HG02938 (cell line): ENCODE results near the gene LGSN.
A peak's percentile ranks its signal among the peaks of the same experiment; 100 is the strongest.
"Not testable (repeated sequence)": the region's sequence is repeated elsewhere in the genome, so short reads cannot be mapped to it uniquely, and the experiment has no call there.

Source experiments
- ATAC-seq: cut with Tn5 transposase; IDR thresholded peaks from one replicate; pipeline ENCODE4 v1.9.1; 2021; ENCODE audit warnings: mild to moderate bottlenecking, moderate library complexity; ENCODE audit not compliant: unreplicated experiment

Gene LGSN, protein sequence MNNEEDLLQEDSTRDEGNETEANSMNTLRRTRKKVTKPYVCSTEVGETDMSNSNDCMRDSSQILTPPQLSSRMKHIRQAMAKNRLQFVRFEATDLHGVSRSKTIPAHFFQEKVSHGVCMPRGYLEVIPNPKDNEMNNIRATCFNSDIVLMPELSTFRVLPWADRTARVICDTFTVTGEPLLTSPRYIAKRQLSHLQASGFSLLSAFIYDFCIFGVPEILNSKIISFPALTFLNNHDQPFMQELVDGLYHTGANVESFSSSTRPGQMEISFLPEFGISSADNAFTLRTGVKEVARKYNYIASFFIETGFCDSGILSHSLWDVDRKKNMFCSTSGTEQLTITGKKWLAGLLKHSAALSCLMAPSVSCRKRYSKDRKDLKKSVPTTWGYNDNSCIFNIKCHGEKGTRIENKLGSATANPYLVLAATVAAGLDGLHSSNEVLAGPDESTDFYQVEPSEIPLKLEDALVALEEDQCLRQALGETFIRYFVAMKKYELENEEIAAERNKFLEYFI

DNA sequence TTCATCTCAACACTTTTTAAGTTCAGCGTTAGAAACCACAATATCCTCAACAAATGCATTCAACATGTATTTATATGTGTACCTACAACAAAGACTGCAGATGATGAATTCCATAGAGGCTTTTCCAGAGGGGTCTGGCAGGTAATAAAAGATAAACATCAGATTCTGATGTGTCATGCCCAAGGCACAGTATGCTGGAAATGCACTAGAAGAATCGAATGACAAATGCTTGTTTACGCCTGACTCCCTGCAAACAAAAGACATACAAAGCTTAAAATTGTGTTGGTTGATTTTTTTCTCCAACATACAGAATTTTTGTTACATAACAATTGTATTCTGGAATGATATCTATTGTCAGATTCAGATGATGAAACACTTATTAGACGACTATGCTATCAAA lies at the start of gene LGSN:
LGSN (minus strand) TSS at position 45 of the 400 bp plus-strand sequence; CDS start at position 5, 40 bp downstream.
- ATAC-seq: no peak

- ATAC-seq: no peak
Measured at GRCh38 chr6:63368347-63368746, 48.6 kb upstream of the LGSN start.

- not testable (repeated sequence) for ATAC-seq
Measured at GRCh38 chr6:63362500-63363120, 42.8 kb upstream of the LGSN start.

DNA sequence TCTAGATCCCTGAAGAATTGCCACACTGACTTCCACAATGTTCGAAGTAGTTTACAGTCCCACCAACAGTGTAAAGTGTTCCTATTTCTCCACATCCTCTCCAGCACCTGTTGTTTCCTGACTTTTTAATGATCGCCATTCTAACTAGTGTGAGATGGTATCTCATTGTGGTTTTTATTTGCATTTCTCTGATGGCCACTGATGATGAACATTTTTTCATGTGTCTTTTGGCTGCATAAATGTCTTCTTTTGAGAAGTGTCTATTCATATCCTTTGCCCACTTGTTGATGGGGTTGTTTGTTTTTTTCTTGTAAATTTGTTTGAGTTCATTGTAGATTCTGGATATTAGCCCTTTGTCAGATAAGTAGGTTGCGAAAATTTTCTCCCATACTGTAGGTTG lies 37.6 kb upstream of the LGSN start:
- ATAC-seq: not testable (repeated sequence)

DNA sequence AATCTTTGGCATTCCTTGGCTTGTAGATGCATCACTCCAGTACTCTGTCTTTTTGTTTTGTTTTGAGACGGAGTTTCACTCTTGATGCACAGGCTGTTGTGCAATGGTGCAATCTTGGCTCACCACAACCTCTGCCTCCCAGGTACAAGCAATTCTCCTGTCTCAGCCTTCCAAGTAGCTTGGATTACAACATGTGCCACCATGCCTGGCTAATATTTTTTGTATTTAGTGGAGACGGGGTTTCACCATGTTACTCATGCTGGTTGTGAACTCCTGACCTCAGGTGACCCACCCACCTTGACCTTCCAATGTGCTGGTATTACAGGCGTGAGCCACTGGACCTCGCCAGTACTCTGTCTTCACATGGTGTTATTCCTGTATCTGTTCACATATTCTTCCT lies 35.8 kb upstream of the LGSN start:
- ATAC-seq: no peak

DNA sequence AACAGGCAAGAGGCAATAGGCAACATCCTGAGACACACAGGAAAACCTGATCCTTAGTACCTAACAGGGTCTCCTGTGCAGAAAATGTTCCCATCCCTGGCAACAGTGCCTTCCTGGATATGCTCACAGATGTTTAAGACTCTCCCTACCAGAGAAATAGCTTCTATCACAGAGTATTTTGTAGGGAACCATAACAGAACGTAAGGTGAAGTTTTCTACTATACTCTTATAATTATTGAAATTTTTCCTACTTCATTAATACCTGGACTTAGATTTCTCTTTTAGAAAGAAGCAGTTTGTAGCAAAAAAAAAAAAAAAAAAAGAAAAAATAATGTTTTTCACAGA lies 33.5 kb upstream of the LGSN start:
- peak; percentile 4 for ATAC-seq

GRCh38 chr6:63352544-63353285 lies 32.9 kb upstream of the LGSN start:
- ATAC-seq: peak; percentile 93

DNA sequence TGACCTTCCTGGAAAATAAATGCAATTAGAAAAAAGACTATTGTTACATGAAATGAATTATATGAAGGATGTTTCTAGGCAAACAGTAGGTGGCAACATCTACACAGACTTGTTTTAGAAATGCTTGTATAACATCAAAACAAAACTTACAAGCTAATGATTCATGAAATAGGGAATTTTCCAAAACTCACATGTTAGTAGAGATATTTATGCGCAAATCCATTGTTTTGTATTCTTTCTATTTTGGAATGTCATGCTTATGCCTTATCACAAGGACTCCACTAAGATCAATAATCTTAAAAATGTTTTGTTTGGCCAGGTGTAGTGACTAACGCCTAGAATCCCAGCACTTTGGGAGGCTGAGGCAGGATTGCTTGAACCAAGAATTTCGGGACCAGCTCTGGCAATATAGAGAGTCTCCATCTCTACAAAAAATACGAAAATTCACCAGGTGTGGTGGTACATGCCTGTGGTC lies 32.3 kb upstream of the LGSN start:
- ATAC-seq: peak; percentile 30

DNA sequence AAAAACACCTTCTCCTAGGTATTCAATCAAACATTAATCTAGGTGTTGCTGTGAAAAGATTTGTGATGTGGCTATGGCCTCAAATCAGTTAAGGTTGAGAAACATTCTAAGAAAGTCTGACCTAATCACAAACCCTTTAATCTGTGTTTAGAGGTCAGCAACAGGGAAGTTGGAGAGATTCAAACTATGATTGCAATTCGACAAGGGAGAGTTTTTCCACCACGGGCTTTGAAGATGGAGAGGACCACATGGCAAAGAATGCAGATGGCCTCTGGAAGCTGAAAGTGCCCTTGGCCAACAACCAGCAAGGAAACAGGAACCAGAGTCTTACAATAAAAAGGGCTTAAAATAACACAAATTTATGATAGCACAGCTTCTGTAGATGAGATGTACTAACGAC lies 29.6 kb upstream of the LGSN start:
- ATAC-seq: no peak

- ATAC-seq: no peak
Measured at GRCh38 chr6:63348836-63349235, 29.1 kb upstream of the LGSN start.

GRCh38 chr6:63347599-63347998 lies 27.8 kb upstream of the LGSN start:
- ATAC-seq: peak; percentile 49

DNA sequence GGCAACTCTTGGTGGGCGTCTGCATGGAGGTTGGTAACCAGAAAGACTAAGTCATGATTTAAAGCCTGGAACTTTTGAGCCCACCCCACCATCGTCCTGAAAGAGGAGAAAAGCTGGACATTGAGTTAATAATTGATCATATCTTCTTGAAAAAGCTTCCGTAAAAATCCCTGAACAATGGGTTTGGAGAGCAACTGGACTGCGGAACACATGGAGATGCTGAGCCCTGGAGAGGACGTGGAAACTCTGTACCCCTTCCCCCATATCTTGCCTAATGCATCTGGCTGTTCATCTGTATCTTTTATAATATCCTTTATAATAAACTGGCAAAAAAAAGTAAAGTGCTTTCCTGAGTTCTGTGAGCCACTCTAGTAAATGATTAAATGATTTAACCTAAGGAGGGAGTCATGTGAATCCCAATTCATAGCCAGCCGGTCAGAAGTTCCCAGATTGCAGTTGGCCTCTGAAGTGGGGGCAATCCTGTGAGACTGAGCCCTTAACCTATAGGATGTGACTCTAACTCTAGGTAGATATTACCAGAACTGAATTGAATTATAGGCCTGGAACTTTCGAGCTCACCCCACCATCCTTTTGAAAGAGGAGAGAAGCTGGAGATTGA lies 26.5 kb upstream of the LGSN start:
- ATAC-seq: no peak

DNA sequence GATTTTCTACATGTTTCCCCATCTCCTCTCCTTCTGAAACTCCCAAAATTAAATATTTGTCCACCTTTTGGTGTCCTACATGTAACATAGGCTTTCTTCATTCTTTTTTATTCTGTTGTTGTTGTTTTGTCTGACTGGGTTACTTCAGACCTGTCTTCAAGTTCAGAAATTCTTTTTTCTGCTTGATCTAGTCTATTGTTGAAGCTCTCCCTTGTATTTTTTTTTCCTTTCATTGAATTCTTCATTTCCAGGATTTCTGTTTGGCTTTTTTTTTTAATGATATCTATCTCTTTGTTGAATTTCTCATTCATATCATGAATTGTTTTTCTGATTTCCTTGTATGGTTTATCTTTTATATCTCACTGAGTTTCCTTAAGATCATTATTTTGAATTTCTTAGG lies 20.6 kb upstream of the LGSN start:
- no peak for ATAC-seq

DNA sequence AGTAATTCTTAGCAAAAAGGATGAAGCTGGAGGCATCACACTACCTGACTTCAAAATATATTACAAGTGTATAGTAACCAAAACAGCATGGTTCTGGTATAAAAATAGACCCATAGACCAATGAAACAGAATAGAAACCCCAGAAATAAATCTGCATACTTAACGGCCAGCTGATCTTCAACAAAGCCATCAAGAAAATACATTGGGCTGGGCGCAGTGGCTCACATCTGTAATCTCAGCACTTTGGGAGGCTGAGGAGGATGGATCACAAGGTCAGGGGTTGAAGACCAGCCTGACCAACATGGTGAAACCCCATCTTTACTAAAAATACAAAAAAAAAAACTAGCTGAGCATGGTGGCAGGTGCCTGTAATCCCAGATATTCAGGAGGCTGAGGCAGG lies 14.9 kb upstream of the LGSN start:
- ATAC-seq: not testable (repeated sequence)

GRCh38 chr6:63333440-63333839 lies 13.7 kb upstream of the LGSN start:
- ATAC-seq: no peak

DNA sequence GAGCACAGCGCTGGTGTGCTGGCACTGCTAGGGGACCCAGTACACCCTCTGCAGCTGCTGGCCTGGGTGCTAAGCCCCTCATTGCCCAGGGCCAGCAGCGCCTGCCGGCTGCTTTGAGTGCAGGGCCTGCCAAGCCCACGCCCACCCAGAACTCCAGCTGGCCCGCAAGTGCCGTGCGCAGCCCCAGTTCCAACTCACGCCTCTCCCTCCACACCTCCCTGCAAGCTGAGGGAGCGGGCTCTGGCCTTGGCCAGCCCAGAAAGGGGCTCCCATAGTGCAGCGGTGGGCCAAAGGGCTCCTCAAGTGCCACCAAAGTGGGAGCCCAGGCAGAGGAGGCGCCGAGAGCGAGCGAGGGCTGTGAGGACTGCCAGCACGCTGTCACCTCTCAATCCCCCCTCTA lies 6.8 kb upstream of the LGSN start:
- not testable (repeated sequence) for ATAC-seq

DNA sequence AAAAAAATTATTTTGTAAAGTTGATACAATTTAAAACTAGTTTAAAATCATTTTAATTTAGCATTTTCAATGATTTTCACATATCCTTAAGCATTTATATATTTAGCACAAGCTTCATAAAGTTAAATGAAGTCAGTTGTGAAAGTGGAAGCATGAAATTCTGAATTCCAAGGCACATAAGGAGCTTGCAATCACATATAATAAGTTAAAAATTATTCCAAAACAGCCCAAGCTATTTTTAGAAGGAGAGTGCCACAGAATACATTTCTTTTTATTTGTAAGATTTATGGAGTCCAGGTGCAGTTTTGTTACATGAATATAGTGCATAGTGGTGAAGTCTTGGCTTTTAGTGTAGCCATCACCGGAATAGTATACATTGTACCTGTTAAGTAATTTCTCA lies 3.2 kb upstream of the LGSN start:
- ATAC-seq: no peak

DNA sequence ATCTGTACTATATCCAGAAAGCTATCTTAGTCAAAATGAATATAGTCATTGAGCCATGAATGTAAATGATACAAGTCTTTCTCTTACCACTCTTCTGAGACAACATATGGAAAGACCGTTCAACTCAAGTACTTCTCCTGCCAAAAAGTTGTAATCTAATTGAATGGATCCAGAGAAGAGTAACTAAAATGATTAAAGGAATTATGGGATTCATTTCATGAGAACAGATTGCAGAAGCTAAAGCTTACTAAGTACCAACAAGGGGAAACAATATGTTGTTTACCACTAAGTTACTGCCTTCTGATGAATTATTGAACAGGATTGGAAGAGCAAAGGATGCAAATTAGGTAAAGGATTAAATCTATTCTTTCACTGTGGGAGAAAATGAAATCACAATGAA lies 2.0 kb upstream of the LGSN start:
- ATAC-seq: no peak

DNA sequence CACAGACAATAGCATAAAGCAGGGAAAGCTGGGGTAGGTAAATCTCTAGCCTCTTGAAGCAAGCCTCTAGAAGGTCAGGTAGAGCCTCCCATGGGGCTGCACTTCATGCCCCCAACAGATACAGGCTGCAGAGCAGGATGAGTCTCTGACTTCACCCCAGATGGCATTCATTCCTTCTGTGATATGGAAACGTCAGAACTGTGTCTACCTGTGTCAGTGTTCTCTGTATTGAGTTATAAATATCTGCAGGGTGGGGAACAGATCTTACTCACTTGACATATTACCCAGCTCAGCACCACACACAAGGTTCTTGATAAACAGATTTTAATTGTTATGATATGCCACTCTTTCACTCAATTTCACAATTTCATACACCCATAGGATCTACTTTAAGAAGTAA lies 2.1 kb downstream of the LGSN start:
- ATAC-seq: no peak

- no peak for ATAC-seq
Measured at GRCh38 chr6:63316113-63316512, 3.7 kb downstream of the LGSN start.

DNA sequence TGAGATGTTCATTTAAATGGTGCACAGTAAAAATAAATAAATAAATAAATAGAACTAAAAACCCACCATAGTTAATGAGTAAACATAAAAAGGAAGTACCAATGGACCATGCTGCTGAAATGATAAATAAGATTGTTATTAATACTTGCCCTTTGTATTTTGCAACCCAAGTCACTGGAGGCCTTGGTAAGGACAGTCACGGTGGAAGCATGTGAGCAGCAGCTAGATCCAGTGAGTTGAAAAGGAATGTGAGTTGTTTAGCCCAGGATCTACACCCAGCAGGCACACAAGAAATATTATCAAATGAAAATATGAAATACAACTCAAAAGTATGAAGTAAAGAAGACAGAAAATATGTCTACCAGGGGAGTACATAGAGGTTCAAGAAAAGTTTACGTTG lies 6.7 kb downstream of the LGSN start:
- no peak for ATAC-seq
